GM21825 (cell line): Measurements from ENCODE around the gene RASSF7.

Experiments
- ATAC-seq: cut with Tn5 transposase; IDR thresholded peaks from one replicate; pipeline ENCODE4 v1.9.1; 2021; ENCODE audit warnings: mild to moderate bottlenecking, moderate library complexity; ENCODE audit not compliant: unreplicated experiment

The RASSF7 gene

DNA sequence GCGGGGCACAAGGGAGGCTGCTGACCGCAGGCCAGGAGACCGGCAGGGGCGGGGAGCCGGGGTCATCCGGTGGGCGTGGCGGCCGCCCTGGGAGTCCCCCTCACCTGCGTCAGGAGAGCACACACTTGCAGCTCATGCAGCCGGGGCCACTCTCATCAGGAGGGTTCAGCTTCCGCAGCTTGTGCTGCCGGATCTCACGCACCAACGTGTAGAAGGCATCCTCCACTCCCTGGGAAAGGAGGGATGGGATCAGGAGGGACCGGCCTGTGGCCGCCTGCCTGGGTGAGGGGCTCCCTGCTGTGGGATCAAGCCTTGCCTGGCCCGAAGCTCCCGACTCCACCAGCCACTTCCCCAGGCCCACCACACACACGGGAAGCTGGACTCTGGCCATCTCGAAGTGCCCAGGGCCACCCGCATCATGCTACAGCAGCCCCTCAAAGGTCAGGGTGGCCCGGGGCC is 28.2 kb upstream of the RASSF7 start:
- ATAC-seq: no peak

DNA sequence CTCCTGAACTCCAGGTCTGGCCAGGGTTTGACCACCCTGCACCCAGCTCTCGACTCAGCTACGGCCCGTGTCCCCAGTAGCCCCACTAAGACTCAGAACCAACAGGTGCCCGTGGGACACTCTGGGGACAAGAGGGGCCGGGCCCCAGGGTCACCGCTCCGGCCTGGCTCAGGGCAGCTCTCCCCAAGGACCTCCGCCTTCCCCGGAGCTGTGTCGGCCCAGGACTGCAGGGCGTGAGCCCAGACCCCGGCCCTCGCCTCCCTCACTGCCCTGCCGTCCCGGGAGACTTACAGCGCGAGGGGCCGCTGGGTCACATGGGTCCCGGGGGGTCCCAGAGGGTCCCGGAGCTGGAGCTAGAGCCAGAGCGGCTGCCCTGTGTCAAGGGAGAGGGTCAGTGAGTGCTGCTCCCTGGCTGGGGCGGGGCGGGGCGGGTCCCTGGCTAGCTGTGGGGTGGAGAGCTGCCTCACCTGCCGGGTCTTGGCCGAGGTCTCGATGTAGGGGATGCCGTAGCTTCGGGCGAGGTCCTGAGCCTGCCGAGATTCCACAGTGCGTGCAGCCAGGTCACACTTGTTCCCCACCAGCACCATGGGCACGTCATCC is 27.7 kb upstream of the RASSF7 start:
- no peak for ATAC-seq

DNA sequence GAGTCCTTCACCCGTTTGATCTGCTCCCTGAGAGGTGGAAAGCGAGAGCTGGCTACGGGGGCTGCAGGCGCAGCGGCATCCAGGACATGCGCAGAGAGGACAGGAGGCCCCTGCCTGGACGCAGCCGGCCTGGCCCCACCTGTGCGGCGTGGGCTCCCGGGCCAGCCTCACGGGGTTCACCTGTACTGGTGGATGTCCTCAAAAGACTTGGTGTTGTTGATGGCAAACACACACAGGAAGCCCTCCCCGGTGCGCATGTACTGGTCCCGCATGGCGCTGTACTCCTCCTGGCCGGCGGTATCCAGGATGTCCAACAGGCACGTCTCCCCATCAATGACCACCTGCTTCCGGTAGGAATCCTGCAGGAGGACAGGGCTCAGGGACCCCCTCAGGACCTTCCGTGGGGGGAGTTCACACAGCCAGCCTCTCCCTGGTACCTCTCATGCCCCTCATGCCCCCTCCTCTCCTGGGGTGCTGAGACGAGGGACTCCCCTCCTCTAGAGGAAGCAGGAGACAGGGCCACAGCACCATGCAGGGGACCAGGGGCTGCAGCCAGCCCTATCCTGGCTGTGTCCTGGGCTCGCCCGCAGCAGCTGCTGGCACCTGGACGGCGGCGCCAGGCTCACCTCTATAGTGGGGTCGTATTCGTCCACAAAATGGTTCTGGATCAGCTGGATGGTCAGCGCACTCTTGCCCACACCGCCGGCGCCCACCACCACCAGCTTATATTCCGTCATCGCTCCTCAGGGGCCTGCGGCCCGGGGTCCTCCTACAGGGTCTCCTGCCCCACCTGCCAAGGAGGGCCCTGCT is 27.0 kb upstream of the RASSF7 start:
- ATAC-seq: no peak

DNA sequence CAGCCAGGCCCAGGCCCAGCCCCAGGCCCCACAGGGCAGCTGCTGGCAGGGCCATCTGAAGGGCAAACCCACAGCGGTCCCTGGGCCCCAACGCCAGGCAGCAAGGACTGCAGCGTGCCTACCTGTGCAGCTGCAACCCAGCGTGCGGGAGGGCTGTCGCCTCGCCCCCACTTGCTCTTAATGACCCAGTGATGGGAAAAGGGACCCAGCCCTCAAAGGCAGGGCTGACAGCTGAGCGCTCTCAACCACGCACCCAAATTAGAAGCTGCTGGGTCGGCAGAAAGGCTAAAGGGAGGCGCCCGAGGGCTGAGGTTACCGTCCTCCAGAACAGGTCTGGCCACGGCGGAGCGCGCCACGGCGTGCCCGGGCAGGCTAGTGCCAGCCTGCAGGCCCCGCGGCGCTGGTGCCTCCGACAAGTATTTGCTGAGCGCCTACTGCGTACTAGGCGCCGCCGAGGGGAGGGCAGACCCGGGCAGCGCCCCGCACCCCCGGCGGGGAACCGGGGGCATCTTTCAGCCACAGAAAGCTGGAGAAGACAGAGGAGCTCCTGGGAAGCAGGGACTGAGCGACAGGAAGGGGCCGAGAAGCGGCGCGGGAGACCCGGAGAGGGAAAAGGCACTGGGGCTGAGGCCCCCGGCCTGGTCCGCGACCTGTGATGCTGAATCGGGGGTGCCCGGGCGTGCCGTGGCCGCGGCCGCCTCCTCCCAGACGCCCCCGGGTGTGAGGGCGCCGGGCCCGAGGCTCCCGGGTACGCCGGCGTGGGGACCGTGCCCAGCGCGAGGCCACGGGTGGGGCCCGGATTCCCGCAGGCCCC is 26.2 kb upstream of the RASSF7 start:
- peak; percentile 1 for ATAC-seq

DNA sequence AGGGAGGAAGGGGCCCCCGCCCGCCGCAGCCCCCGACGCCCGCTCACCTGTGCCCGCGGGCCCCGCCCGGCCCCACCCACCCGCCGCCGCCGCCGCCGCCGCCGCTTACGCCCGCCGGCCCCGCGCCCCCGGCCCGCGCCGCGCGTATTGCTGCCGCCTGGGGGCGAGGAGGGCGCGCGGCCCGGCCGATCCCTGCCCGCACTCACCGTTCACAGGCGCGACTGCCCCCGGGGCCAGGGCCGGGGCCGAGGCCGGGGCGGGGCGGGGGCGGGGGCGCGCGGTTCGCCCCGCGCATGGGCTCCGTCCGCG is 25.6 kb upstream of the RASSF7 start:
- no peak for ATAC-seq

DNA sequence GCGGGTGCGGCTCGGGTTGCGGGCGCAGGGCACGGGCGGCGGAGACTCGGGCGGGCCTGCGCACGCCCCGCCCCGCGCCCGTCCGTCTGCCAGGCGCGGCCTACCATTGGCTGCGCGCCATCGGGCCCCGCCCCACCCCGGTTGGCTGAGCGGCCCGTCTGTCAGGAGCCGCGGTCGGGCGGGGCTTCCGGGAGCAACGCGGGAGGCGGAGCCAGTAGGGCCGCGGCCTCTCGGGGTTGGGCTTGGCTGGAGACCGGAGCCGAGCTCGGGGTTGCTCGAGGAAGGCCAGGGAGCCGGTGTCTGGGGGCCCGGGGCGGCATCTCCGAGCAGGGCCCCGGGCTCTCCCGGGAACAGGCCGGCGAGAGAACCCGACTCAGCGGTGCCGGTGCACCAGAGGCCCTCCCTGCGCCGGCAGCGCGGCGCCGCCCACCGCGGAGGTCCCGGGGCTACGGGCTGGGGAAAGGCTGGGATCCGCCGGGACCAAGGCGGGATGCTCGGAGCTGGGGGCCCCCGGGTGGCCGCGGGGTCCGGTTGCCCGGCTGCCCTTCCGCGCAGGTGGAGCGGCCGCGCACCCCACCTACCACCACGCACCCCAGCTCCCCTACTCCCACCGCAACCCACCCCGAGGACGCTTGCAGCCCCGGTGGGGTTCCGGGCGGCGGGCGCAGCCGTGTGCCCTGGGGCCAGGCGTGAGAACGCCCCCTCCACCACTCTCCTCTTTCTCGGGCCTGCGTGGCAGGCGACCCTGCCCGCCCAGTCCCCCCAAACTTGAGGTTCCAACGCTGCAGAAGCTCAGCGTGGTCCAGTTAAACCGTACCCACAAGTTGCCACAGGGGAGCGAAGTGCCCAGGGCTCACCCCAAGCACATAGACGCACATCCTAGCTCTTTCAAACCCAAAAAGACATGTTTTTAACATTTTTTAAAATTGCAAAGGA is 25.0 kb upstream of the RASSF7 start, which contains the start of gene HRAS:
Gene HRAS (minus strand): TSS at position 58 of the 936 bp plus-strand sequence.
- ATAC-seq: peak; percentile 68

DNA sequence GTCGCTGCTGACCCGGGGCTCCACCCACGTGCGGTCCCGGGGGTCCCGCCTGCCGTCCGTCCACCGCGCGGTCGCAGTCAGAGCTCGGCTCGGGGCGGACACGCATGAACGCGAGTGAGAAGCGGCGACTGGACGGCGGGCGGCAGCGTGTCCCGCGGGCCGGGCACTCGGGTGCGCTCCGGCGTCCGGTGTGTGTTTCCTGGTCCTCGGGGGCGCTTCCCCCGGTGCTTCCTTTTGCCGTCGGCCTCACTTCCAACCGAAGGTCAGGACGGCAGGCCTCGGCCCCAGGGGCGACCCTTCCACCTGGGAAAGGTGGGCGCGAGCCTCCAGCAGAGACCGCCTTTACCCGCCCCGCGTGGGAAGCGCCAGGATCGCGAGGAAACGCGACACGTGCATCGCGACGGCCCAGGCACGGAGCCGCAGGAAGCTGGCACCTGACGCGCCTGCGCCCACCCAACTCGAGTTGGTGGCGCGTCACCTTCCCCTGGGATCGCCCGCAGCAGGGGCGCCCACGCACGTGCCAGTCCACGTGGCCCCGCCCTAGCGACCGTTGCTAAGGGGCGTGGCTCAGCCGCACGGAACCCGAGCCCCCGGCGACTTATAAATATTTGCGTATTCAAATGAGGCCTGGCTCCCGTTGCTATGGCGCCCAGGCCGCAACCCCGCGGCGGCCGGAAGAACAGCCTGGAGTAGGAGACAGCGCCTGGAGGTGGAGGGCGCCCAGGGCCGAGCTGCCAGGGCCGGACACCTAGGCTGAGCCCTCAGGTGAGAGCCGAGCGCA is 23.7 kb upstream of the RASSF7 start, which contains the start of gene LRRC56:
Gene LRRC56 (plus strand): TSS at position 687 of the 781 bp plus-strand sequence. CDS start 3,158 bp downstream, outside the sequence.
- ATAC-seq: peak; percentile 40

DNA sequence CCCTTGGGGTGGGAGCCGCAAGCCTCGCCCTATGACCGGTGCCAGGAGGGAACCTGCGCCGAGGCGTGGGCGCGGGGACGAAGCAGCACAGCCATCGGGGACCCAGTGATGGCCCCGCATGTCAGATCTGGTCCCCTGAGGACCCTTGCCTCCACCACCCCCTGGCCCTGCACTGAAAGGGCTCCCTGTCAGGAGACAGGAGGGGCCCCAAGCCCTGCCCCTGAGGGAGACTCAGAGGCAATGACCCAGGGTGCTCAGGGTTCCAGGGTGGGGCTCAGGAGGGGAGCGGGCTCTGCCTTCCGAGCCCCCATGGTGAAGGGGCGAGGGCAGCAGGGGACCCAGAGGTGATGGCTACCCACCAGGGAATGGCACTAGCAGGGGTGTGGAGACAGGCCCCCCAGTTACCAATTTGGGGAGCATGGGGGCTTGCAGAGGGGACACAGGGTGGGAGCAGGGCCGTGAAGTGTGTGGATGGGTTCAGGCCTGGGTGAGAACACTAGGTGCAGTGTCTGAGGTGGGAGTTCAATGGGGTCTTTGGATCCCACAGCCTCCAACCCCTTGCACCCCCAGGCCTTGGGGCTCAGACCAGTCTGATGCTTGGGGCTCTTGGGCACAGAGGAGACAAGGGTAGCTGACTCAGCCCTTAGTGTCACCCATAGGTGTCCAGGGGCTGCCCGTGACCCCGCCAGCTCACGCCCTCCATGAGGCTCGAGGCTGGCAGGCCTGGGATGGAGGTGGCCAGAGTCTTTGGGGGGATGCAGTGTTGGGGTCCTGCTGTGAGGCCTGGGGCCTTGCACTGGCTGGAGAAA is 22.9 kb upstream of the RASSF7 start:
- ATAC-seq: no peak

DNA sequence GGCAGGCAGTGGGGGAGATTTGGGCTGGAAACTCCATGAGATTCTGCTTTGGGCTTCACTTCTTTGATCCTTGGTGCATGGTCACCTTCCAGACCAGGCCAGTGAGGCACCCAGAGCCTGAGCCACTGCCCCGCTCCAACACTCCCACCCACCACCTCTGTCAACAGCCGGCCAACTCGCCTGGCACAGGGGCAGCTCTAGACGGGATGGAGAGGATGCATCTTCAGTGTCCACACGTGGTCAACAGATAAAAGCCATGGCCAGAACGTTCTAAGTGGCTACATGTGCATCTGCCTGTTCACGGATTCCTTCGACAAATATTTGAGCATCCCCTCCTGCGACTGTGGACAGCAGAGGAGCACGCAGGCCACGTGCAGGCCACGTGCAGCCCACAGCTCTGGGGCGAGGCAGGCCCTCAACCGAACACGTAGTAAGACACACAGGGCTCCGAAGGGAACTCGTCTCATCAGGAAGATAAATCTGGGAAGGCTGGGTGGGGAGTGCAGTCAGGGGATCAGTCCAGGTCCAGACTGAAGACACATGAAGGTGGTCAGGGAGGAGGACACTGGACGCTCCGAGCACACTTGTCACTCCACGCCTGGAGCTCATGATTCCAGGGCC is 22.2 kb upstream of the RASSF7 start:
- ATAC-seq: no peak

DNA sequence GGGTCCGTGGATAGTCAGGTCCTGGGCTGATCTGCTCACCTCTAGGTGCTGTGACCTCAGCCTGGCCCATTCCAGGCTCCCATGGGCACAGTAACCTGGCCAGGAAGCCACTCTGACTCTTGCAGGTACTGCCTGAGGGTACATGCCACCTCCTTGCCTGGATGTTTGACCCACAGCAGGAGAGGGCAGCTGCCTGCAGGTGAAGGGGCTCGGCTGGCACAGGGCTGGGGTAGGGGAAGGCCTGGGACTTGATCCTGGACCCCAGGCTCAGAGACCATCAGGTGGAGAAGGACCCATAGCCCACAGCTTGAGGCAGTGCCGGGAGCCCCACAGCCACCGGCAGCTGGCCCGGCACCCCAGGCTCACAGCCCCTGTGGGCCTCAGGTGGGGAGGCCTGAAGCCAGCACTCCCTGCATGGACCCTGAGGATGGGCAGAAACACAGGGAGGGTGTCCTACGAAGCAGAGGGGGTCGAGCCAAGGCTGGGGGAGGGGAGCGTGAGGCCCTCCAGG is 20.7 kb upstream of the RASSF7 start:
- ATAC-seq: no peak

DNA sequence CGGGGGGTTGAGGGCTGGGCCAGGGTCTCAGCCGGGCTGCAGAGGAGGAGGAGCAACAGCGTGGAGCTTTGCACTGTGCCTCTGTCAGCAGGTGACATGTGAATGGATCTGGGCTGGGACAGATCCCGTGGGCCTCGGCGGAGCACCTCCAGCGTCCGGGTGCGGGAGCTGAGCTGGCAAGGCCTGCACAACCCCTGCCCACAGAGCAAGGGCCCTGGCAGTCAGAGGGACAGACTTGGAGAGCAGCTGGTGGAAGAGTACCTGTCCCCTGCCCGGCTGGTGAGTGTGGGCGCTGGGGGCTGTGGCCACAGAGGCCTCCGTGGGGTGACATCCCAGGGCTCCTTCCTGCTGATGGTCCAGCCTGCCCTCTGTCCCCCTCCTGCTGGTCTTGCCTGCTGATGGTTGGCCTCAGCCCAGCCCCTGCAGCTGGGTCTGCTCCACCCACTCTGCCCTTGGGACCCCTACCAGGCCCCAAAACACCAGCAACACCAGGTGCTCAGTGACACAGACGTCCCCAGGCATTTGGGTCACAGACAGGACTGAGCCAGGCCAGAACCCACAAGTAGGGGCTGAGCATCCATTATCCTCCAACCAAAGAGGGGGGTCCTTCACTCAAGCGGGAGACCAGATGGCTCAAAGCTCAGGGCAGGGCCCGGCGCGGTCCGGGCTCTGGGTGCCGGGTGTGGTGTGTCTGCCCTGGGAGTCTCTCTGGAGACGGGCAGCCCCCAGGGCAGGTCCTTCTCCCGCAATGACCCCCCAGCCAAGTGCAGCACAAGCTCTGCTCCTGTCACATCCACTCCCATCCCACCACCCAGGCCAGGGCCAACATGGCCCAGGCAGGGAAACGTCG is 20.0 kb upstream of the RASSF7 start:
- no peak for ATAC-seq

DNA sequence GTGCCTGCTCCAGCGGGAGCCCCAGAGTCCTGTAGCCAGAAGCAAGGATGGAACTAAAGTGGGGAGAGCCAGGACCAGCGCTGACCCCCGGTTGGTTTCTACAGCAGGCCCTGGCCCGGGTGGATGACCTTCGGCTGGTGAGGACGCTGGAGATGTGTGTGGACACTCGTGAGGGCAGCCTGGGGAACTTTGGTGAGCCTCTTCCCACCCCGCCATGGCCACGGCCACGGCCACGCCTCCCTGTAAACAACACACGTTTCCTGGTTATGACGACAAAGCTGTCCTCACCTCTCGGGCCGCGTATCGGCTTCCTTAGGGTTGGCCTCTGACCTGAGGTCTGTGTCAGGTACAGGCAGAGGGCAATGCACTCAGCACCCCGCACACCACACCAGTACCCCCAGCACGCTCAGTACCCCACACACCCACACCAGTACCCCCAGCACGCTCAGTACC is 19.3 kb upstream of the RASSF7 start:
- no peak for ATAC-seq

DNA sequence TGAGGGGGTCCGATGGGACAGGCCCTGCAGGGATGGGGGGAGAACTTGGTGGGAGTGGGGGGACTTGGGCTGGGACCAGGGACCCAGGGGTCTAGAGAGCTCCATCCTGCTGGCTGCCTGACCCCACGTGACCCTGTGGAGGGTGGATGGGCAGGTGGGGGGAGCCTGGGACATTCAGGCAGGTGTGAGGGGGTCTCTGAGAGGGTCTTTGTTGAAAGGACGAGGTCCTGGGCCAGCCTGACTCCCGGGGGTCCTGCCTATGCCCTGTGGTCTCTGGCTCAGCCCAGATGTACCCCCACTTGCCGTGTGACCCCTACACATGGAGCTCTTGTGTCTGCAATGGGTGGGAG is 16.0 kb upstream of the RASSF7 start:
- ATAC-seq: no peak

DNA sequence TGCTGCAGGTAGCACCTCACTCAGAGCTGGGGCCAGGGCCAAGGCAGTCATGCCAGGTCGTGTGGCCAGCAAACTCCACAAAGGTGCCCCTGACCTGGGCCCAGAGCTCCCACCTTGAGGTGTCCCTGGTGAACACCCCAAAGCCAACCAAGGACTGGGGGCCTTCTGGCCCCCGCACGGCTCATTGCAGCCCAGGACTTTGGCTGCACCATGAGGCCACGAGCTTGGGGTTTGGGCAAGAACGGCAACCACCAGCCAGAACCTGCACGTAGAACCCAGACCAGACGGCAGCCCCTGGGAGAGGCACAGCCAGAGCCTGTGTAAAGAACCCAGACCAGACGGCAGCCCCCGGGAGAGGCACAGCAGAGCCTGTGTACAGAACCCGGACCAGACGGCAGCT is 15.6 kb upstream of the RASSF7 start:
- no peak for ATAC-seq

DNA sequence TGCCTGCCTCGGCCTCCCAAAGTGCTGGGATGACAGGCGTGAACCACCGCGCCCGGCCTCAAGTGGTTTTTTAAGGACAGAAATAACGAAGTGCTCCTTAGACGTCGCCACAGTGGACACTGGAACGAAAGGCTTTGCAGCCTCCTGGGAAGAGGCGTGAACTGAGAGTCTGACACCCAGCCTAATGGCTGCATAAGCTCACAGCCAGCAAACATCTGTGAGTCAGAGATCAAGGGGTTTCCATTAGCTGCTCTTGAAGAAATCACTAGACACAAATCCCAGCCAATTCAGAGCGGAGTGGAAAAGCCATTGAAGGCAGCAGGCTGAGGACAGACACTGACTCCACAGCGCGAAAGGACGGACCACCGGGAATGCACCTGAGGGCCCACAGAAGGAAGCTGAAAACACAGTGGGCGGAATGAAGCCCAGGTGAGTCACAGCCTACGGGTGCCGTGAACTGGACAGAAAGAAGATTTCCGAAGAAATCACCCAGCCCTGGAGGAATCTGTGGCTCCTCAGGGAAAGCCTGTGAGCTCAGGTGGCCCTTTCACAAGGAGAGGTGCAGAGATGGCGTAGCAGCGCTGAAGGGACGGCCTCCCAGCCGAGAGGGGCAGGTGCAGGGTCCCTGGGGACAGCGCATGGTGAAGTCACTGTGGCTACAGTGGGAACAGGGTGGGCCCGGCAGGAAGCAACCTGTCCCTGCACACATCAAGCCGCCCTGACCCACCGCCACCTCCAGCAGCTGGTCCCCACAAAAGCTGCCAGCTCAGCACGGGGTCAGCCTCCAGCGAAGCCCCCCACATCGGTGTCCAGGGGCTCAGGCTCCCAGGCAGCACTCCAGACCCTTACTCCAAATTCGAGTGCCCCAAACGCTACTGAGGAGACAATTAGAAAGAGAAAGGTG is 11.8 kb upstream of the RASSF7 start:
- no peak for ATAC-seq

DNA sequence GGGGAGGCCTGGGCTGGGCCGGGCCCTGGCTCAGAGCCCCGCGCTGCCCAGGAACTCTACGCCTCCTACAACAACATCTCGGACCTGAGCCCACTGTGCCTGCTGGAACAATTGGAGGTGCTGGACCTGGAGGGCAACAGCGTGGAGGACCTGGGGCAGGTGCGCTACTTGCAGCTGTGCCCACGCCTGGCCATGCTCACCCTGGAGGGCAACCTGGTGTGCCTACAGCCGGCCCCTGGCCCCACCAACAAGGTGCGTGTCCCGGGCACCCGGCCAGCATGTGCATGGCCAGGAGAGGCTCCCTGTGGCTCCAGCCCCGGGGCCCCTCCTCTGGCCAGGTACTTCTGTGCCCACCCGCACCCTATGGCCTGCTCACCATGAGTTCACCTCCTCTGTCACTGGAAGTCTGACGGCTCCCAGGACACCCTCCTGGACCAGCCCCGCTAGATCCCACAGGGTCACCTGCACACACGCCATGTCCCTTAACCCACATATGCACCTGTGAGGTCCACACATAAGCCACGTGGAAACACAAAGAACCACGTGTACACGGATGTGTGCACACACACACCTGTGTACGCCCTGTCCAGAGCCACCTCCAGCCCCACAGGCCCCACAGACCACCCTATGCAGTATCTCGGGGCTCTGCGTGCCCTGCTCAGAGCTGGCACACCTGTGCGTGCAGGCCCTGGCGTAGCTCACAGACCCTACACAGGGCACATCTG is 10.6 kb upstream of the RASSF7 start:
- ATAC-seq: no peak
